Suprapubic skin (tissue), 4 donors: ENCODE measurements around the gene CATSPERB. TPM values are rescaled to one million over a fixed set of nuclear protein-coding genes. Genes with fewer than 3 reads are reported as not detected.

ENCODE experiments used
- DNase-seq, 2 donors: peaks; one replicate each; pipeline ENCODE4 v3.0.0-alpha.2; 2019; ENCODE audit warnings: low spot score in 2 of 2
- H3K27ac ChIP-seq: fragments of 200-600 bp; sonication (generic); one replicate; pipeline ENCODE4 v1.5.1; 2019
- H3K27me3 ChIP-seq: fragments of 200-600 bp; sonication (generic); one replicate; pipeline ENCODE4 v1.5.1; 2019
- H3K36me3 ChIP-seq: fragments of 200-600 bp; sonication (generic); one replicate; pipeline ENCODE4 v1.5.1; 2019
- H3K4me1 ChIP-seq: fragments of 200-600 bp; sonication (generic); one replicate; pipeline ENCODE4 v1.5.1; 2019
- H3K4me3 ChIP-seq: fragments of 200-600 bp; sonication (generic); one replicate; pipeline ENCODE4 v1.5.1; 2019; ENCODE audit warnings: mild to moderate bottlenecking
- H3K9me3 ChIP-seq: fragments of 200-600 bp; sonication (generic); one replicate; pipeline ENCODE4 v1.5.1; 2019
- CTCF ChIP-seq, 2 donors: fragments of 200-600 bp in 1 of 2; fragments of 450-650 bp in 1 of 2; sonication (generic) in 1 of 2; IDR thresholded peaks; one replicate each; pipeline ENCODE4 v1.5.1; 2016 to 2019; ENCODE audit warnings: antibody characterized with exemption in 2 of 2, mild to moderate bottlenecking in 1 of 2, moderate library complexity in 1 of 2
- EP300 ChIP-seq: sonication (generic); formaldehyde crosslinking; IDR thresholded peaks from one replicate; pipeline ENCODE4 v1.6.1; 2017; ENCODE audit warnings: antibody characterized with exemption
- POLR2A ChIP-seq, 2 donors: fragments of 450-650 bp; IDR thresholded peaks; one replicate each; pipeline ENCODE4 v1.6.1; 2017; ENCODE audit warnings: antibody characterized with exemption in 2 of 2, mild to moderate bottlenecking in 2 of 2, moderate library complexity in 2 of 2
- POLR2AphosphoS5 ChIP-seq, 3 donors: sonication (generic); formaldehyde crosslinking; IDR thresholded peaks; one replicate each; pipeline ENCODE4 v1.6.1; 2017; ENCODE audit warnings: antibody characterized with exemption in 3 of 3
- WGBS: methylation state at CpG from one replicate; pipeline ENCODE4 v1.1.5; 2018; 5-methylcytosine and 5-hydroxymethylcytosine counted together
- total RNA-seq, 4 donors: library from RNA; depleted of rRNA; stranded (reverse); fragments of >200 nt; gene quantifications; one replicate each; pipeline ENCODE4 v1.1.0, GENCODE V29; 2016

CATSPERB gene
- total RNA-seq, 4 donors from 2014 or later, result 0.16 to 1.3 (median 0.48) TPM

GRCh38 chr14:91533623-91534022 is 198.3 kb downstream of the CATSPERB start:
- TF ChIP-seq CTCF (IDR thresholded peaks at IDR 0.05) (no peak), POLR2A (IDR thresholded peaks at IDR 0.05) (no peak), EP300 (no peak), POLR2AphosphoS5 (IDR thresholded peaks at IDR 0.05) (no peak)
- no peak overlapping the region for H3K4me3 ChIP-seq
- peaks cover 4% of the 10 kb centered on the region for H3K27me3 ChIP-seq
- no peak overlapping the region for H3K27ac ChIP-seq
- H3K9me3 ChIP-seq, result no peaks in the 10 kb centered on the region
- 66% methylated on average over 3 of the region's 3 CpGs for WGBS
- H3K4me1 ChIP-seq, result no peaks in the 10 kb centered on the region
- no peak for DNase-seq
- no peaks in the 10 kb centered on the region for H3K36me3 ChIP-seq

Other genes with a start within 250 kb of the CATSPERB start
- 100 to 1,000 TPM in 2 of 4 donors, 10 to 100 TPM in 2; 79.4 to 132 (median 100) TPM for gene PPP4R3A, start 221.8 kb downstream of the CATSPERB start, total RNA-seq
- 10 to 100 TPM; 28.0 to 61.7 (median 33.4) TPM for gene TC2N, start 135.4 kb upstream of the CATSPERB start, total RNA-seq
- 10 to 100 TPM; 20.3 to 44.3 (median 37.2) TPM for gene FBLN5, start 215.6 kb upstream of the CATSPERB start, total RNA-seq